NCI-H2081 (cell line): Measurements from ENCODE around the gene PRKACA.
A peak's percentile ranks its signal among the peaks of the same experiment; 100 is the strongest.

Source experiments
- DNase-seq, 2 experiments: peaks; one replicate each; lab custom pipeline; 2025; lab: John Stamatoyannopoulos, UW

PRKACA gene

GRCh38 chr19:14116918-14117578 is 514 bp downstream of the PRKACA start:
- DNase-seq, result peak in 1 of 2 experiments; percentile 10

DNA sequence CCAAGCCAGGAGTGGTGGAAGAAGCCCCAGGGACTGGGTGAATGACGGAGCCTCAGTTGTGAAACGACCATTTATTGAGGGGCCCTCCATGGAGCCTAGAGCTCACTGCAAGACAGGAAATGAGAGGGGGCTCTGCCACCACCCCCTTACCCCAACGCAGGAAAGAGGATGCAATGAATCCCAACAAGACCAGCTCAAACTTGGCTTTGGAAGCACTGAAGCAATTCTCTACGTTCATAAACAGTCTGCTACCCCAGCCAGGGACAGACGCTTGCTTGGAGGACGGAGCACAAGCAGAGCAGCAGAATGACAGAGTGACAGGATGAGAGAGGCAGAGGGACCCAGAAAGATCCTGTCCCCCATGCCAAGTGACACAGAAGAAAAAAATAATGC is 1.0 kb downstream of the PRKACA start:
- DNase-seq, result no peak

GRCh38 chr19:14115756-14116155 is 1.8 kb downstream of the PRKACA start:
- no peak for DNase-seq

DNA sequence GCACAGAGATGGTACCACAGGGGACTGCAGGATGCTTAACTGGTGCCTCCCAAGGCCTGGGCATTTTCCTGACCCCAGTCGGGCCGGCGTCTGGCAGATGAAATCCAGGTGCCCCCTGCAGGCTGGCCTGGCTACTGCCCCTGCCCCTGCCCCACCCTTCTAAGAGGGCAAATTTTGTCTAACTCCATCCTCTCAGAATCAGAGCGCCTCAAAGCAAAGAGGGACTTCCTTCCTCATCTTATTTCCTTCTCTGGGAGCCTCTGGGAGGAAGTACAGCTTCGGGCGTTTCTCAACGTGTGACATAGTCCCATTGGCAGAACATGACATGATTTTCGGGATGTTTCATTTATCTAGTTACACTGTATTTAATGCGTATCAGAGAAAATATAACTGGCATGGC is 2.7 kb downstream of the PRKACA start:
- DNase-seq, result no peak

- DNase-seq, result no peak
Measured at GRCh38 chr19:14114439-14114838, 3.1 kb downstream of the PRKACA start.

DNA sequence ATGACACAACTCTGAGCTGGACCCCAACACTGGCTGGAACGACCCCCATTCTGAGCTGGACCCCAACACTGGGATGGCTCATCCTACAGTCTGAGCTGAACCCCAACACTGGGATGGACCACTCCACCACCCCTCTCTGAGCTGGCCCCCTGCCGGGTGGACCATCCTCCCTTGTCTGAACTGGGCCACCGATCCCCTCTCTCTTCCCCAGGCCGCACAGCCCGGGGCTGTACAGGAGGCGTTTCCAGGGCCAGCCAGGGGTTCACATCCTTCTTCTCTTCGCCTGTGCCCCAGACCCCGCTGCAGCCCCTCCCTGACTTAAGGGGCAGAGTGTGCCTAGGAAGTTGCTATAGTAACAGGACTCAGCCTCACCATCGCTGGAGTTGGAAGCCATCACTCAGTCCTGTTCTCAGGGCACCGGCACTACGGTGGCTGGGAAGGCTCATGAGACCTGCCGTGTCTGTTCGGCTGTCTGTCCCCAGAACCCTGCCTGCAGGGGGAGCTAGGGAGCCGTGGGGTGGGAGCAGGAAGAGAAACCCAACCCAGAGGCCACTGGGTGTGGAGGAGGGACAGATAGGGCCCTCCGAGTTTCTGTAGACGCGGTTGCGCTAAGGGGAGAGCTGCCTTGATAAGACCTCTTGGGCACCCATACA is 3.7 kb downstream of the PRKACA start:
- no peak for DNase-seq

DNA sequence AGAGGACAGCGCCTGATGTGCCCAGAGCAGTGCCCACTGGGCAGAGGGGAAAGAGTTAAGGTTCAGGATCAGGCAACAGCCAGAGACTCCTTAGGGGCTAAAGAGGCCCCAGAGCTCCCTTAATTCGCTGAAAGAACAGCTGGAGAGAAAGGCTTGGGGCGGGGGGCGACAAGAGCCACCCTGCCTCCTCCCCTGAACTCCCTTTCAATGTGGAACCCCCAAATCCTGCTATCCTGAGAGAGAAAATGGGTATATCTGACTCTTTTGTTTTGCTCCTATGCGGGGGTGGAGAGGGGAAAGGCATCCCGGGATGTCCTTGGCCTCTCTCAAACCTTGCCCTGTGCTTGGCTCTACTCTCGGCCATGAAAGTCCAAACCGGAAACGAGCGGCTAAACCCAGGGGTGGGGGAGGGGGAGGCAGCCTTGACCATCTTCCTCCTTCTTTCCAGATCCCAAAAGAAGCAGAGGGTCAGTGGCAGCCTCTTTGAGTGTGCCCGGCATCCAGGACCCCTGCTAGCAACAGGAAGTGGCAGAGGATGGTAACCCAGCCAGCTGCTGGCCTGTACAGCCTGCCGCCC is 4.7 kb downstream of the PRKACA start:
- DNase-seq, result no peak

DNA sequence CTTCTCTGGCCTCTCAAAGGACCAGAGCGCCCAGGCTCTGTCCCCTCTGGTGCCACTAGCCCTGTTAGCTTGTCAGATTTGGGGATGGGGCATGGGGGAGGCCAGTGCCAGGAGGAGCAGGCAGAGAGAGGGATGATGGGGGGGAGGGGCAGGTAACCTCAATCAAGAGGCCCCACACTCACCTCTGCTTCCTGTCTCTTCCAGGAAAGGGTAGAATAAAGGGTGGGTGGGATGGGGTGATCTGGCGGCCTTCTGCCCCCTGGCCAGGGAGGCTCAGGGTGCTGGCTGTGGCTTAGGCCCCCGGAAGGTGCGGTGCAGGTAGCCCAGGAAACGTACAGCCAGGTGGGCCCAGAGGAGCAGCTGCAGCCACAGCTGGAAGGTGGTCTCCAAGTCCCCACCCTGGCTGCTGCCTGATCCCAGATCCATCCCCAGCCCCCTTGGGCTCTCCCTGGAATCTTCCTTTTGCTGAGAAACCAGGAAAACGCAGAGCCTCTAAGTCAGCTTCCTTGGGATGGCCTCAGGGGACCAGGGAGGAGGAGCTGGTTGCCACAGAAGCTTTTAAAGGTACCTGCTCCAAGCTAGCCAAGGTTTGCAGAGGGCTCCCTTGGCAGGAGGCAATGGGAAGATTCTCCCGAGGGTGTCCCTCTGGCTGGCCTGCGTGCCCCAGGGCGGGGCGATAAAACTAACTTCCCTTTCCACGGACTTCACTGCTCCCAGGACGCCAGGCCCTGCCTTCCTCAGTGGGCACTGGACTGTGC is 5.3 kb downstream of the PRKACA start:
- DNase-seq, result no peak

- DNase-seq, result no peak
Measured at GRCh38 chr19:14111486-14111885, 6.1 kb downstream of the PRKACA start.

DNA sequence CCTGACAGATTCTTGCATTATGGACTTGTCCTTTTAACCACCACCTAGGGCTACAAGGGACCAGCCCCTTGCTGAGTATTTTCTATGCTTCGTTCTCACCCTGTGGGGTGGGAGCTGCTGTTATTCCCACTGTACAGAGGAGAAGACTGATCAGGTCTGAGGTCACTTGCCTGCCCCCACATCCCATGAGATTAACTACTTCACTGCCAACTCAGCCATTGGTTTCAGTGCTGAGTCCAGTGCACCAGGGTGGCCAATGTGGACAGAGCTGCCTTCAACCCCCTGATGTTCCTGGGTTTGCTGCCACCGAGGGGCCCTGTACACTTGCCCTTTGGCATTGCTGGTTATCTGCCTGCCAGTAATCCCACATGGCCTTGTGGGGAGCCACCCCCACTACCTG is 6.9 kb downstream of the PRKACA start:
- no peak for DNase-seq

- no peak for DNase-seq
Measured at GRCh38 chr19:14107581-14108461, 9.7 kb downstream of the PRKACA start.

DNA sequence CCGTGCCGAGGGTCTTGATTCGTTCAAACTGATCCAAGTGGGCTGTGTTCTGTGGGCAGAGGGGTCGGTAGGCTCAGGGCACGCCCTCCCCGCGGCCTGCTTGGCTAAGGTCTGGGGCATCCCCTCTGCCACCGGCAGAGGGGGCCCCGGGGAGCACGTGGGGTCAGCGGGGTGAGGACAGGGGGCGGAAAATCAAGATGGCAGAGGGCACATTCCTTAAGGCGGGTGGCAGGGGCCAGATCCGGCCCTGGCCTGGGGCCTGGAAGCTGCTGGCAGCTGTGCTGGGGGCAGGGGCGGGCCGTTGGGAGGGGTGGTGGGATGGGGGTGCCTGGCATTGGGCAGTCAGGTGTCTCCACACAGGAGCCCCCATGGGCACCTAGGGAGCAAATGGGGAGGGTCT is 10.7 kb downstream of the PRKACA start:
- DNase-seq, result no peak

DNA sequence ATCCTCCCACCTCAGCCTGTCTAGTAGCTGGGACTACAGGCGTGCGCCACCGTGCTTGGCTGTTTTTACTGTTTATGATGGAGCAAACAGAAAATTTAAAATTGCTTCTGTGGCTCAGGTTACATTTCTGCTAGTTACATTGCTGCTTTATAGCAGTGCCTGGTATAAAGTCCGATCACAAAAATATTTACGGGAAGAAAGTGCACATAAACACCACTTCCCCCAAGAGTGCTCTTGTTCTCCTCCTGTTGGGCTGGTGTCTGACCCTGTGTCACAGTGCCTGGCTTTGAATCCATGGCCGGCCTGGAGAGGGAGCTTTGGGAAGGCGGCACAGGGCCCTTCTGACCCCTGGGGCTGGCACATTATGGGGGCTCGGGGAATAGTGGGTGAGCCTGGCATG is 11.9 kb downstream of the PRKACA start:
- DNase-seq, result no peak

DNA sequence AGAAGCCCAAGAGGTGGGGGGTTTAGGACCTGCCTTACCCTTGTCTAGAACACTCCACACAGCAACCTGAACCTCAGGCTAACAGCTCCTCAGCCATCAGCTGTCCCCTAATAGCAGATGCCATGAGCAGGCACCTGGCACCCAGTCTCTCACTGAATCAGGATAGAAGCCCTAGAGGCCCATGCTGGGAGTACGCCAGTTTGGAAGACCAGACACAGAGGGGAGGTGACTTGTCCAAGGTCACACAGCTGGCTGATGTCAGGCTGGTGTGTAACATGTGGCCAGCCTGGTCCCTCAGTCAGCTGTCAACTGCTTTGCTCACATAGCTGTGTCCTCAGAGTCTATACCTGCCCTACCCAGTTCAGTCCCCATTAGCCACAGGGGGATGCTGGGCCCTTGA is 14.3 kb downstream of the PRKACA start:
- no peak for DNase-seq

- DNase-seq, result no peak
Measured at GRCh38 chr19:14102756-14103155, 14.8 kb downstream of the PRKACA start.

- no peak for DNase-seq
Measured at GRCh38 chr19:14102102-14102696, 15.4 kb downstream of the PRKACA start.

GRCh38 chr19:14101003-14101545 is 16.5 kb downstream of the PRKACA start:
- DNase-seq, result no peak

DNA sequence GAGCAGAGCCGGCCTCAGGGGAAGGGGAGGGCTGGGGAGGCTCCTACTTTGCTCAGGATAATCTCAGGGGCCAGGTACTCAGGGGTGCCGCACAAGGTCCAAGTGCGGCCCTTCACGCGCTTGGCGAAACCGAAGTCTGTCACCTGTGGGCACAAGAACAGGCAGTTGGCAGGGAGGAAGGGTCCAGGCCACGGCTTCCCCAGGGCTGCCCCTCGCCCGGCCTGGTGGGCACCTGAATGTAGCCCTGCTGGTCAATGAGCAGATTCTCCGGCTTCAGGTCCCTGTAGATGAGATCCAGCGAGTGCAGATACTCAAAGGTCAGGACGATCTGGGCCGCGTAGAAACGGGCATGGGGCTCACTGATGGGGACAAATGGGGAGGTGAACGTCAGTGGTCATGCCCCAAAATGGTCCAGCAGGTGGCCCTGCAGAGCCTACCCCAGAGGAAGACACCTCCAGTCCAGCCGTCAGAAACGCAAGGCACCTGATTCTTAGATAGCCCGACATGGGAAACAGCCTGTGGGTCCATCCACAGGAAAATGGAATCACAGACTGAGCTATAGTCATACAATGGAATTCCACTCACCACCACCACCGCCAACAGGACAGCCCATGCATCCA is 19.9 kb downstream of the PRKACA start:
- no peak for DNase-seq

DNA sequence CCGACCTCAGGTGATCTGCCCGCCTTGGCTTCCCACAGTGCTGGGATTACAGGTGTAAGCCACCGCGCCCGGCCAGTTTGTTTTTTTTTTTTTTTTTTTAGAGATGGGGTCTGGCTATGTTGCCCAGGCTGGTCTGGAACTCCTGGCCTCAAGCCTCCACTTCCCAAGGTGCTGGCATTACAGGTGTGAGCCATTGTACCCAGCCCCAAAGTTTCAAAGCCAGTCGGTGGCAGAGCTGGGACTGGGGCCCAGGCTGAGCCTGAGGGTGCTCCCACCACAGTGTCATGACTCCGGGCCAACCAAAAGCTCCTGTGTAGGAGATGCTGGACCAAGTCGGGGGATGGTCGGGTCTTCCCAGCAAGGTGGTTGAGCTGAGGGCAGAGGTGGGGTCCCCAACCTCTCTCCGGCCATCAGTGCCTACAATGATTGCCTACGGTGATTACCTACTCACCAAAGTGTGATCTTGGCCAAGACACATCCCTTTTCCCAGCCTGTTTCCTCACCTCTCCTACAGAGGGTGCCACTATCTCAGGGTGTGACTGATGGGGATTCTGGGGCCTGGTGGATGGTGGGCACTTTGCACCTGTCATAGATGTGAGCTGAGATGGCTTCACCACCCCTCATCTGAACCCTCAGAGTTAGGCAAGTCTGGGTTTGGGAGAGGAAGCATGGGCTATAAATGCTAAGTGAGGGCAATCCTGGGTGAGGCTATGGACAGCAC is 21.1 kb downstream of the PRKACA start:
- no peak for DNase-seq

- DNase-seq, result no peak
Measured at GRCh38 chr19:14094854-14095253, 22.7 kb downstream of the PRKACA start.
